K562 (cell line): ENCODE measurements around the gene FGFRL1. TPM values are rescaled to one million over a fixed set of nuclear protein-coding genes. Genes with fewer than 3 reads are reported as not detected.

ENCODE experiments used
- ARID2 ChIP-seq: fragments of 450-650 bp; IDR thresholded peaks from 2 replicates; pipeline ENCODE4 v1.6.1; 2017; ENCODE audit warnings: antibody characterized with exemption, mild to moderate bottlenecking
- ATF7 ChIP-seq: fragments of 450-650 bp; IDR thresholded peaks from 2 replicates; pipeline ENCODE4 v1.7.1; 2014; ENCODE audit warnings: mild to moderate bottlenecking, moderate library complexity
- CBX8 ChIP-seq: fragments of 200-600 bp; sonication (generic); IDR thresholded peaks from 2 replicates; pipeline ENCODE4 v1.6.1; 2012; ENCODE audit warnings: borderline replicate concordance, mixed run types, low read depth, mild to moderate bottlenecking, moderate library complexity, mixed read lengths, low read length, control low read depth, inconsistent platforms; ENCODE audit not compliant: poor library complexity, severe bottlenecking; ENCODE audit errors: extremely low read depth
- HDAC2 ChIP-seq: fragments of 450-650 bp; IDR thresholded peaks from 2 replicates; pipeline ENCODE4 v1.6.1; 2016; ENCODE audit warnings: mild to moderate bottlenecking
- MAZ ChIP-seq, 2 experiments: fragments of 450-650 bp in 1 of 2; sonication (generic) in 1 of 2; formaldehyde crosslinking; IDR thresholded peaks in 1 of 2; conservative IDR thresholded peaks in 1 of 2; 2 replicates each; pipeline versions ENCODE4 v1.4.0 to v1.5.0; 2020; ENCODE audit warnings: mild to moderate bottlenecking in 1 of 2, missing genetic modification reagents in 1 of 2
- MECOM ChIP-seq: fragments of 250-450 bp; sonication (Bioruptor Pico); IDR thresholded peaks from 2 replicates; pipeline ENCODE4 v1.8.0; 2022; ENCODE audit warnings: inconsistent platforms
- NFE2 ChIP-seq: IDR thresholded peaks from 2 replicates; pipeline ENCODE4 v1.6.1; 2014; ENCODE audit warnings: antibody characterized with exemption, low read depth
- NRF1 ChIP-seq, 2 experiments: fragments of 450-650 bp; IDR thresholded peaks in 1 of 2; conservative IDR thresholded peaks in 1 of 2; 2 replicates each; pipeline ENCODE4 v1.6.1; 2014; ENCODE audit warnings: mild to moderate bottlenecking in 2 of 2
- POLR2AphosphoS5 ChIP-seq: IDR thresholded peaks from 2 replicates; pipeline ENCODE4 v1.6.1; 2011; ENCODE audit warnings: mild to moderate bottlenecking, low read depth, low read length, moderate library complexity; ENCODE audit not compliant: control insufficient read depth, insufficient read depth
- SMAD4 ChIP-seq: fragments of 250-450 bp; sonication (Bioruptor Pico); conservative IDR thresholded peaks from 2 replicates; pipeline ENCODE4 v1.8.0; 2021; ENCODE audit warnings: inconsistent platforms, mild to moderate bottlenecking, moderate library complexity
- SPI1 ChIP-seq: IDR thresholded peaks from 2 replicates; pipeline ENCODE4 v1.6.1; 2011; ENCODE audit warnings: low read depth, low read length, control low read depth, borderline replicate concordance
- ZBTB12 ChIP-seq: fragments of 250-450 bp; sonication (Bioruptor Pico); IDR thresholded peaks from 2 replicates; pipeline ENCODE4 v1.4.0; 2020
- ZBTB7A ChIP-seq: IDR thresholded peaks from 2 replicates; pipeline ENCODE4 v1.6.1; 2011; ENCODE audit warnings: low read depth, mild to moderate bottlenecking, low read length, moderate library complexity, borderline replicate concordance; ENCODE audit not compliant: control insufficient read depth
- ZFX ChIP-seq: sonication (generic); formaldehyde crosslinking; IDR thresholded peaks from 2 replicates; pipeline ENCODE4 v1.8.0; 2022; ENCODE audit warnings: mild to moderate bottlenecking, missing genetic modification reagents, moderate library complexity
- ZNF224 ChIP-seq: sonication (generic); formaldehyde crosslinking; IDR thresholded peaks from 2 replicates; pipeline ENCODE4 v1.8.0; 2022; ENCODE audit warnings: mild to moderate bottlenecking, missing genetic modification reagents
- ZNF395 ChIP-seq: fragments of 200-800 bp; sonication (Bioruptor generic); IDR thresholded peaks from 2 replicates; pipeline ENCODE4 v1.6.1; 2017; ENCODE audit warnings: missing genetic modification characterization, missing compliant biosample characterization
- ZNF76 ChIP-seq: fragments of 250-450 bp; sonication (Bioruptor Pico); IDR thresholded peaks from 2 replicates; pipeline ENCODE4 v1.4.0; 2020; ENCODE audit warnings: mild to moderate bottlenecking, moderate library complexity, borderline replicate concordance
- ZSCAN32 ChIP-seq: fragments of 450-650 bp; formaldehyde crosslinking; IDR thresholded peaks from 2 replicates; pipeline ENCODE4 v1.4.0; 2020; ENCODE audit warnings: mild to moderate bottlenecking, moderate library complexity
- polyA plus RNA-seq, 8 experiments: library from polyadenylated mRNA; depleted of rRNA in 4 of 8; stranded (reverse) in 5 of 8; unstranded in 3 of 8; fragments of >200 nt; fragmentation: Nextera tagmentation in 2 of 8; fragmentation: Illumina TruSeq in 1 of 8; extraction: Ambion mirVana in 2 of 8; extraction: Trizol in 1 of 8; gene quantifications; 2 replicates each; pipeline versions ENCODE4 v1.2.1 to v1.2.3, GENCODE V29; 2011 to 2014; ENCODE audit warnings: inconsistent platforms in 1 of 8, missing spikeins in 1 of 8
- total RNA-seq, 7 experiments: library from RNA; depleted of rRNA in 6 of 7; stranded (reverse); fragments of >200 nt in 6 of 7; fragmentation: Illumina TruSeq in 2 of 7; extraction: Trizol in 2 of 7; gene quantifications; 2 replicates each; pipeline versions ENCODE4 v1.2.1 to v1.2.3, GENCODE V29; 2011 to 2021; ENCODE audit warnings: low replicate concordance in 1 of 7
- TF ChIP-seq, protein P1 (sequence below): fragments of 450-650 bp; formaldehyde crosslinking; IDR thresholded peaks from 2 replicates; pipeline ENCODE4 v1.4.0; 2020; ENCODE audit warnings: mild to moderate bottlenecking, moderate library complexity
- TF ChIP-seq, protein P2 (sequence below): fragments of 450-650 bp; formaldehyde crosslinking; IDR thresholded peaks from 2 replicates; pipeline ENCODE4 v1.4.0; 2022; ENCODE audit warnings: mild to moderate bottlenecking, moderate library complexity

Gene FGFRL1
- total and polyA plus RNA-seq, 9 of the 15 experiments (the other 6 are each of a cell fraction or from before 2014, with no cell fraction given): 0.34 to 49.9 (median 14.6) TPM

DNA sequence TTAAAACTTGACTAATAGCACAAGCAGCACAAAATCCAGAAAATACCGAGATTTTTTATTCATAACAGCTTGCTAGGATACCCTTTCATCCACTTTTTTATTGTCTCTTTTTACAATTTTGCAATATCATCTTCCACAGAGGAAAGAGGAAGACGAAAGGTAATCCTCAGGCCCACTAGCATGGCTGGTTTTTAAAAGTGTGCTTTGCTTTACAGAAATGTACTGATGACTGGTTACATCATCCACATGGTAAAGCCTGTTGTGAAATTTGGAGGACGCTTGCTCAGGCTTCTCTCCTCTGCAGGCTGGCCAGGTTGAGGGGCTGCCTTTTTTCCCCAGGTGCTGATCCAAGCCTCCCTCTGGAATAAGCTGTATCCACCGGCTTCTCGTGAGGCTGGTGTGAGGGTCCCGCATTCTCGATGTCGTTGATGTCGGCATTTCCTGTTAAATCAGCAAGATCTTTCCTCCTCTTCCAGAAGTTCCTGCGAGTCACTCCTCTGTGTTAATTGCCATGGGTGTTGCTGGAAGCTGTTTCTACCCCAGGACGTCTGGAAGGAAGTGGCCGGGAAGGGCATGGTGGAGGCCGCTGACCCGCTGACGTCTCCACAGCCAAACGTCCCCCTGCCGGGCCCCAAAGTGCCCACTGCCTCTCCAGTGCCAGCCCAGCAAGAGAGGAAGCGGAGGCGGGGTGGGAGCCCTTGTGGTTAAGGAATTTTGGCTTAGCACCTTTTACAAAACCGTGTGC is 32.3 kb upstream of the FGFRL1 start (continued):
- TF ChIP-seq ZFX: peak; percentile 30; the same call in 1 of the 2 replicates
- 0 out of 4 replicates have a peak, but pooled peaks of 1 of the 2 experiments have one; percentile 15 for TF ChIP-seq MAZ (CRISPR knock-in tag; conservative IDR thresholded peaks at IDR 0.05 in 1 of 2, IDR thresholded peaks at IDR 0.05 in 1 of 2)
- TF ChIP-seq ZNF76 (CRISPR knock-in tag): no peak
- no peak for TF ChIP-seq ZNF224 (CRISPR knock-in tag)
- peak; percentile 71 for TF ChIP-seq NFE2
- peak in 1 of 2 experiments; percentile 50; a peak in 3 of 4 replicates for TF ChIP-seq NRF1 (conservative IDR thresholded peaks at IDR 0.05 in 1 of 2, IDR thresholded peaks at IDR 0.05 in 1 of 2)
- no peak for TF ChIP-seq ZSCAN32 (CRISPR knock-in tag)
- no peak for TF ChIP-seq POLR2AphosphoS5
- peak; percentile 55; the same call in 1 of the 2 replicates for TF ChIP-seq SPI1
- TF ChIP-seq, protein P1, sequence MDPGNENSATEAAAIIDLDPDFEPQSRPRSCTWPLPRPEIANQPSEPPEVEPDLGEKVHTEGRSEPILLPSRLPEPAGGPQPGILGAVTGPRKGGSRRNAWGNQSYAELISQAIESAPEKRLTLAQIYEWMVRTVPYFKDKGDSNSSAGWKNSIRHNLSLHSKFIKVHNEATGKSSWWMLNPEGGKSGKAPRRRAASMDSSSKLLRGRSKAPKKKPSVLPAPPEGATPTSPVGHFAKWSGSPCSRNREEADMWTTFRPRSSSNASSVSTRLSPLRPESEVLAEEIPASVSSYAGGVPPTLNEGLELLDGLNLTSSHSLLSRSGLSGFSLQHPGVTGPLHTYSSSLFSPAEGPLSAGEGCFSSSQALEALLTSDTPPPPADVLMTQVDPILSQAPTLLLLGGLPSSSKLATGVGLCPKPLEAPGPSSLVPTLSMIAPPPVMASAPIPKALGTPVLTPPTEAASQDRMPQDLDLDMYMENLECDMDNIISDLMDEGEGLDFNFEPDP (CRISPR knock-in tag): no peak
- TF ChIP-seq CBX8: no peak
- no peak for TF ChIP-seq ARID2
- TF ChIP-seq ATF7: peak; percentile 82
- TF ChIP-seq, protein P2, sequence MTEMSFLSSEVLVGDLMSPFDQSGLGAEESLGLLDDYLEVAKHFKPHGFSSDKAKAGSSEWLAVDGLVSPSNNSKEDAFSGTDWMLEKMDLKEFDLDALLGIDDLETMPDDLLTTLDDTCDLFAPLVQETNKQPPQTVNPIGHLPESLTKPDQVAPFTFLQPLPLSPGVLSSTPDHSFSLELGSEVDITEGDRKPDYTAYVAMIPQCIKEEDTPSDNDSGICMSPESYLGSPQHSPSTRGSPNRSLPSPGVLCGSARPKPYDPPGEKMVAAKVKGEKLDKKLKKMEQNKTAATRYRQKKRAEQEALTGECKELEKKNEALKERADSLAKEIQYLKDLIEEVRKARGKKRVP (CRISPR knock-in tag): no peak
- 0 out of 2 replicates have a peak, but pooled peaks have one; percentile 30 for TF ChIP-seq HDAC2
- TF ChIP-seq ZBTB7A: no peak
- no peak for TF ChIP-seq MECOM
- TF ChIP-seq ZBTB12 (CRISPR knock-in tag): no peak
- TF ChIP-seq ZNF395 (CRISPR knock-in tag): peak; percentile 66; the same call in 1 of the 2 replicates
- TF ChIP-seq SMAD4: peak; percentile 59
